MM.1S (cell line): ENCODE measurements around the gene GPR61.

Experiments used
- DNase-seq: peaks from one replicate; pipeline ENCODE4 v3.0.0-alpha.2; 2015
- H2AFZ ChIP-seq: fragments of 300-600 bp; sonication (generic); 2 replicates; pipeline ENCODE4 v1.6.0; 2016; ENCODE audit warnings: antibody characterized with exemption, low read length
- H3F3A ChIP-seq: fragments of 300-600 bp; sonication (generic); 2 replicates; pipeline ENCODE4 v1.6.1; 2016; ENCODE audit warnings: mild to moderate bottlenecking, antibody characterized with exemption, low read length, moderate library complexity, mixed read lengths; ENCODE audit not compliant: insufficient read depth
- H3K27ac ChIP-seq: fragments of 300-600 bp; sonication (generic); 2 replicates; pipeline ENCODE4 v1.5.1; 2016; ENCODE audit warnings: mild to moderate bottlenecking, low read length
- H3K27me3 ChIP-seq: fragments of 300-600 bp; sonication (generic); replicated peaks from 2 replicates; pipeline ENCODE4 v1.6.0; 2016; ENCODE audit warnings: low read length; ENCODE audit not compliant: insufficient read depth
- H3K36me3 ChIP-seq: fragments of 300-600 bp; sonication (generic); replicated peaks from 2 replicates; pipeline ENCODE4 v1.6.1; 2016; ENCODE audit warnings: mild to moderate bottlenecking, low read length, mixed read lengths; ENCODE audit not compliant: insufficient read depth
- H3K4me1 ChIP-seq: fragments of 300-600 bp; sonication (generic); 2 replicates; pipeline ENCODE4 v1.6.1; 2016; ENCODE audit warnings: low read length, mixed read lengths
- H3K4me2 ChIP-seq: fragments of 300-600 bp; sonication (generic); 2 replicates; pipeline ENCODE4 v1.6.0; 2016; ENCODE audit warnings: low read depth, low read length
- H3K4me3 ChIP-seq: fragments of 300-600 bp; sonication (generic); 2 replicates; pipeline ENCODE4 v1.5.1; 2016; ENCODE audit warnings: low read length, mixed read lengths
- H3K79me2 ChIP-seq: fragments of 300-600 bp; sonication (generic); 2 replicates; pipeline ENCODE4 v1.6.1; 2016; ENCODE audit warnings: mixed run types, low read length, mixed read lengths
- H3K9ac ChIP-seq: fragments of 300-600 bp; sonication (generic); 2 replicates; pipeline ENCODE4 v1.6.1; 2016; ENCODE audit warnings: low read length, mixed read lengths
- H3K9me2 ChIP-seq: fragments of 300-600 bp; sonication (generic); replicated peaks from 2 replicates; pipeline ENCODE4 v1.6.1; 2016; ENCODE audit warnings: mild to moderate bottlenecking, low read length, mixed read lengths; ENCODE audit not compliant: insufficient read depth
- H3K9me3 ChIP-seq: fragments of 300-600 bp; sonication (generic); replicated peaks from 2 replicates; pipeline ENCODE4 v1.6.1; 2016; ENCODE audit warnings: mild to moderate bottlenecking, low read length, mixed read lengths; ENCODE audit not compliant: insufficient read depth
- H4K20me1 ChIP-seq: fragments of 300-600 bp; sonication (generic); 2 replicates; pipeline ENCODE4 v1.6.1; 2016; ENCODE audit warnings: mild to moderate bottlenecking, low read length, moderate library complexity, mixed read lengths; ENCODE audit not compliant: insufficient read depth
- EZH2 ChIP-seq: fragments of 300-600 bp; sonication (generic); optimal IDR thresholded peaks from 2 replicates; pipeline ENCODE3; 2017; ENCODE audit warnings: low read depth, mild to moderate bottlenecking, antibody characterized with exemption, low read length, mixed read lengths
- EZH2phosphoT487 ChIP-seq: fragments of 300-600 bp; sonication (generic); IDR thresholded peaks from 2 replicates; pipeline ENCODE4 v1.6.1; 2018; ENCODE audit warnings: antibody characterized with exemption, low read length
- TF ChIP-seq, protein P1 (sequence below): fragments of 300-600 bp; sonication (generic); IDR thresholded peaks from 2 replicates; pipeline ENCODE4 v1.5.1; 2016; ENCODE audit warnings: antibody characterized with exemption, low read length, mixed read lengths

Gene GPR61

GRCh38 chr1:109548321-109549267 is 8.9 kb downstream of the GPR61 start, which contains the start of gene GNAI3:
Gene GNAI3, plus strand, starts transcription at chr1:109548615. Its CDS starts 106 bp downstream, at chr1:109548721.
- peak within 1 kb of the TSS; percentile 89 for H3K4me2 ChIP-seq
- H3K27ac ChIP-seq = peak within 1 kb of the TSS; percentile 90
- TF ChIP-seq EZH2 = no peak
- TF ChIP-seq, protein P1, sequence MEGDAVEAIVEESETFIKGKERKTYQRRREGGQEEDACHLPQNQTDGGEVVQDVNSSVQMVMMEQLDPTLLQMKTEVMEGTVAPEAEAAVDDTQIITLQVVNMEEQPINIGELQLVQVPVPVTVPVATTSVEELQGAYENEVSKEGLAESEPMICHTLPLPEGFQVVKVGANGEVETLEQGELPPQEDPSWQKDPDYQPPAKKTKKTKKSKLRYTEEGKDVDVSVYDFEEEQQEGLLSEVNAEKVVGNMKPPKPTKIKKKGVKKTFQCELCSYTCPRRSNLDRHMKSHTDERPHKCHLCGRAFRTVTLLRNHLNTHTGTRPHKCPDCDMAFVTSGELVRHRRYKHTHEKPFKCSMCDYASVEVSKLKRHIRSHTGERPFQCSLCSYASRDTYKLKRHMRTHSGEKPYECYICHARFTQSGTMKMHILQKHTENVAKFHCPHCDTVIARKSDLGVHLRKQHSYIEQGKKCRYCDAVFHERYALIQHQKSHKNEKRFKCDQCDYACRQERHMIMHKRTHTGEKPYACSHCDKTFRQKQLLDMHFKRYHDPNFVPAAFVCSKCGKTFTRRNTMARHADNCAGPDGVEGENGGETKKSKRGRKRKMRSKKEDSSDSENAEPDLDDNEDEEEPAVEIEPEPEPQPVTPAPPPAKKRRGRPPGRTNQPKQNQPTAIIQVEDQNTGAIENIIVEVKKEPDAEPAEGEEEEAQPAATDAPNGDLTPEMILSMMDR = no peak
- TF ChIP-seq EZH2phosphoT487 = no peak
- H3K79me2 ChIP-seq = peaks cover 63% of the 10 kb centered on the region
- peak; percentile 92 for DNase-seq
- H3K36me3 ChIP-seq = no peaks in the 10 kb centered on the region
- no peaks in the 10 kb centered on the region for H4K20me1 ChIP-seq
- H3K4me1 ChIP-seq = peaks cover 6% of the 10 kb centered on the region; the same call in 1 of the 2 replicates
- peak within 1 kb of the TSS; percentile 92 for H3K4me3 ChIP-seq
- H3K9me3 ChIP-seq = no peaks in the 10 kb centered on the region
- peak within 1 kb of the TSS; percentile 81 for H3K9ac ChIP-seq
- no peaks in the 10 kb centered on the region for H3K27me3 ChIP-seq
- H3K9me2 ChIP-seq = no peaks in the 10 kb centered on the region
- H2AFZ ChIP-seq = peak within 1 kb of the TSS; percentile 63; the same call in 1 of the 2 replicates
- H3F3A ChIP-seq = peaks cover 12% of the 10 kb centered on the region

DNA sequence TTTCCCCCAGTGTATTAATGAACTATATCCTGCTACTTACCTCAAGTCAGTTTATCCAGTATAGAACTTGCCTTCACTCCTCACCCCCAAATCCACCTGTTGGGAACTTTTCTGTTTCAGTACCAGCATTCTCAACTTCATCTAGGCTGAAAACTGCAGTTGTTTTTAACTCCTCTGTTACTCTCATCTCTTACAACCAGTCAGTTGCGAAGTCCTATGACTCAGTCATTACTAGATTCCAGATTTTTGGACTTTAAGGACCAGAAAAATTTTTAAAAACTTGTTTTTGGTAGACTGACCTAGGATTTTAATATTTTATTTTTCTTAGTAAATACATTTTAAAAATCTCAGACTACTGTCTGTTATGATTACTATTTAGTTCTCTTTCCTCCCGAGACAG is 16.9 kb downstream of the GPR61 start:
- Histone ChIP-seq H3K9ac (no peak overlapping the region), H3K9me3 (no peaks in the 10 kb centered on the region), H3K36me3 (no peaks in the 10 kb centered on the region), H3K79me2 (peaks cover 99% of the 10 kb centered on the region), H3K4me3 (no peak overlapping the region), H3K4me2 (no peak overlapping the region), H3K4me1 (no peaks in the 10 kb centered on the region), H3K9me2 (no peaks in the 10 kb centered on the region), H2AFZ (no peak overlapping the region), H3K27me3 (no peaks in the 10 kb centered on the region), H4K20me1 (no peaks in the 10 kb centered on the region), H3K27ac (no peak overlapping the region), H3F3A (no peaks in the 10 kb centered on the region)
- no peak for DNase-seq
- TF ChIP-seq, protein P1 = no peak
- TF ChIP-seq EZH2phosphoT487 = no peak
- TF ChIP-seq EZH2 = no peak

GRCh38 chr1:109557520-109557919 is 17.8 kb downstream of the GPR61 start:
- H2AFZ ChIP-seq = no peak overlapping the region
- H3K36me3 ChIP-seq = no peaks in the 10 kb centered on the region
- H3K4me1 ChIP-seq = no peaks in the 10 kb centered on the region
- H3K4me2 ChIP-seq = no peak overlapping the region
- H3F3A ChIP-seq = no peaks in the 10 kb centered on the region
- TF ChIP-seq EZH2 (no peak), EZH2phosphoT487 (no peak)
- TF ChIP-seq, protein P1 = no peak
- no peak for DNase-seq
- H3K79me2 ChIP-seq = peaks cover 99% of the 10 kb centered on the region
- no peaks in the 10 kb centered on the region for H3K27me3 ChIP-seq
- no peak overlapping the region for H3K4me3 ChIP-seq
- H3K9me2 ChIP-seq = no peaks in the 10 kb centered on the region
- H3K9me3 ChIP-seq = no peaks in the 10 kb centered on the region
- no peak overlapping the region for H3K27ac ChIP-seq
- H3K9ac ChIP-seq = no peak overlapping the region
- H4K20me1 ChIP-seq = no peaks in the 10 kb centered on the region
